Cardiac septum (tissue), 1 donor: Measurements from ENCODE around the gene TMEM240. TPM values are rescaled to one million over a fixed set of nuclear protein-coding genes. Genes with fewer than 3 reads are reported as not detected.
"Not testable (repeated sequence)": the region's sequence is repeated elsewhere in the genome, so short reads cannot be mapped to it uniquely, and the experiment has no call there.

Source experiments
- DNase-seq: peaks from one replicate; pipeline ENCODE4 v3.0.0-alpha.2; 2020; ENCODE audit warnings: low spot score
- intact Hi-C: fragments of 100-400 bp; cut with DNase I; formaldehyde crosslinking; loops from one replicate; pipeline ENCODE4 v1.14.0; 2022
- total RNA-seq: library from RNA; stranded (reverse); fragmentation: NEBNext Ultra II Directional; extraction: Animal tissue kit (Norgen Biotek cat#: 25700); gene quantifications from one replicate; pipeline ENCODE4 v1.2.1, GENCODE V29; 2021
- donor health status: DM: no; HTN: no; CAD: no.

Gene TMEM240
- total RNA-seq, 1 donor from 2014 or later: 5.0 TPM

DNA sequence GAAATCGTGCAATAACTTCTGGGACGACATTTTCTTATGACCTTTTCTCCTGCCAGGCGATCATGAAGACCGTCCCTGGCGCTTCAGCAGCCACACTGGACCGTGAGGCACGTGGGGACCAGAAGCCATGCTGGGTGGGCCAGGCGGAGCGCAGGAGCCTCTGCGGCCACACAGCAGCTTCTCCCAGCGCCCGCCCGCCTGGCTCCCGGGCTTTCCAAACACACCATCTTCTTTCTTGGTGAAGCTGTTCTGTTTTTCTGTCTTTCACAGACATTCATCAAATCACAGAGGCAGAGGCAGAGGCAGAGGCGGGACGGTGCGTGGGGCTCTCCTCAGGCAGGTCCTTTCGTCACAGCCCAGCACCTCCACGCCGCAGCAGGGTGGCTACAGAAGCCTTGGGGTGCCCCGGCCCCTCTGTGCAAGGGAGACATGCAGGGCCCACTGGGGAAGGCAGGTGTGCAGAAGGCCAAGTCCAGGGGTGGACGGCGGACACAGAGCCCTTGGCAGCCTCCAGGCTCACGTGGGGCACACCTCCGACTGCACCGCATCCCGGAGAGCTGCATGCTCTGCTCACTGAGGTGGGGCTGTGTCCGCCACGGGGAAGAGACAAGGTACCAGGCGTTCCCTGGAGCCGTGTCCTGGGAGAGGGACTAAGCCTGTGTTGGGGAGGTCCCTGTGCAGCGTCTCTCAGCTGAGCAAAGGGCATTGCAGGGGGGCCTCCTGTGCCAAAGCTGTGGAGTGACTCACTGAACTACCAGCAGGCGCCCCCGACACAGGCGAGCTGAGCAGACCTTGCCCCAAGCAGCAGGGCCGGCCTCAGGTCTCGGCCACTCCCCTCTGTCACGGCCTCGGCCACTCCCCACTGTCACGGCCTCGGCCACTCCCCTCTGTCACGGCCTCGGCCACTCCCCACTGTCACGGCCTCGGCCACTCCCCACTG is 2.6 kb upstream of the TMEM240 start:
- intact Hi-C loops: no loop called here
- no peak for DNase-seq

DNA sequence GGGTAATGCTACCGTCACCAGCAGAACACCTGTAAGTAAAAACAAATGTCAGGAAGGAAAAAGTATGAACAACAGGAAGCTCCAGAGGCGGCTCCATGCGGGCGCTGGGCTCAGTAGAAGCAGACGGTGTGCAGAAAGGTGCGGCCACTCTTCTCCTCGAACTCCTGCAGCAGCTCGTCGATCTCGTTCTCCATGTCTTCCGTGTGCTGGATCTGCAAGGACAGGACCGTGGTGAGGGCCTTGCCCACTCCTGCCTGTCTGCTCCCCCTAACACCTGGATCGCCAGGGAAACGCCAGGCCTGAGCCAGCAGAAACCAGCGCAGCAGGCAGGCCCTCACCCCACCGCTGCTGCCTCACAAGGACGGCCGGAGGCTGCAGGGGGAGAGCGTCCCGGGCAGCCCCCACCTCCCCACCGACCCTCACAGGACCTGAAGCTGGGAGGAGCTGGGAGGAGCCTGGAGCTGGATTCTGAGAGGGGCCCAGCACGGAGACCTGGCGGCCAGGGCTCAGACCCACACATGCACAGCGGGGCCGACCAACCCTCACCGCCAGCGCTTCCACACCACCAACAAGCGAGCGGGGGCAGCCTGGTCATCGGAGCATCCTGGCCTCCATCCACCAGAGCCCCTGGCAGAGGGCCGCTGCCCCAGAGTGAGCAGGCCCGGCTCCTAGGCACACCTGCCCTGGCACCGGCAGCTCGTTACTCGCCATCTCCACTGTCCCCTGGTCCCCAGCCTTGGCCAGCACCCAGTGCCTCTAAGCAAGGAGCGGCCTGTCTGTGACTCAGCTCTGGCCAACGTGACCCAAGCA is 1.7 kb upstream of the TMEM240 start:
- intact Hi-C loops: no loop called here
- DNase-seq: no peak

DNA sequence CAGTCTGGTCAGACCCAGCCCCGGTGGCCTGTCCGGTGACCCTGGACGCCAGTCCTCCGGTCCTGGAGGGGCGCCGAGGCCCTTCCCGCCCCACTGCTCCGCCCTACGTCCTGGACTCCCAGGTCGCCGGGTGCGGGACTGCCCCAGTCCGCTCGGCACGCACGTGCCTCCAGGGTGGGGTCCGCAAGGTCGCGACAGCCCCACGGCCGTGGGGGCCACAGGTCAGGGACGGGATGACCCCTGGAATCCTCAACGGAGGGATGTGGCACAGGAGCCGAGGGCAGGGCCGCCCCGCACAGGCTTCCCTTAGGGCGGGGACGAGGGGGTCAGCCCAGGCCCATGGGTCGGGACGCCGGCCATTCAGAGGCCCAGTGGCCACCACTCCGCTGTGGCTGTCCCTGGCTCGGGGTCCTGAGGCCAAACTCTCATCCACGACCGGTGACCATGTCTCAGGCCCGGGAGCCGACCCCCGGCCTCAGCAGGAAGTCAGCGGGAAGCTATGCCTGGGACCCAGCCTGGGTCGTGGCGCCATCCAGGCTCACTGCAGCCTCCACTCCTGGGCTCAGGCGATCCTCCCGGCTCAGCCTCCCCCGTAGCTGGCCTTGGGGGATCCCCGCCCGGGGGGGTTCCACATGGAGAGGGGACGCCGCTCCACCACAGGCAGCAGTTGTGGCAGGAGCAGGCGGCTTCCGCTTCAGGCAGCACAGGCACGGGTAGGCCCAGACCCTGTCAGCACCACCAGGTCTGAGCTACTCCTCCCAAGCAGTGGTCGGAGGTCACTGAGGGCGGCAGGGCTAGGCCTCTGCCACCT is 599 bp upstream of the TMEM240 start:
- intact Hi-C loops: no loop called here
- DNase-seq: no peak

DNA sequence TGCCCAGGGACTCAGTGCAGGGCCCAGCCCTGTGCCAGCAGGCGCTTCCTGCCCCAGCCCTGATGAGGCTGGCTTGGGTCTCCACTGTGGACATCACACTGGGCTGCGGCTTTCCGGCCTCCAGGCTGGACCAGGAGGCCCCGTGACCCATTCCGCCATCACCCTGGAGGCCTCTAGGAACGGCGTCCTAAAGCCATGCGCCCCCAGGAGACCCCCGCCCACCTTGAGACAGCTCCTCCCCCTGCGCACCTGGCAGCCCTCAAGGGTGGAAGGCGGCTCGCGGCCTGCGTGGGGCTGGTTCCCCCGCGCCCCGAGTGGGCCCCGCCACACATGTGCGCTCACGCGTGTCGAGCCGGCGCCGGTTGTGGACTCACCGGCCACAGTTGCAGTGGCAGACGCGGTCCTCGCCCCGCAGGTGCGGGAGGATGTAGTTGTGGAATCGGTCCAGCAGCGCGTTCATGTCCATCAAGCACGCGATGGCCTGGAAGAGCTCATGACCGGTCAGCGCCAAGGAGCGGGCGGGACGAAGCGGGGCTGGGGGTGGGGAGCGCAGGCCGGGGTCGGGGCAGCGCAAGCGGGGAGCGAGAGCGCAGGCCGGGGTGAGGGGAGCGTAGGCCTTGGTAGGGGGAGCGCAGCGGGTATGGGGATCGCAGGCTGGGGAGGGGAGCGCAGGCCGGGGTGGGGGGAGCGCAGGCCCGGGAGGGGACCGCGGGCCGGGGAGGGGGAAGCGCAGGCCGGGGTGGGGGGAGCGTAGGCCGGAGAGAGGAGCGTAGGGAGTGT is 924 bp downstream of the TMEM240 start:
- intact Hi-C loops: no loop called here
- no peak for DNase-seq

DNA sequence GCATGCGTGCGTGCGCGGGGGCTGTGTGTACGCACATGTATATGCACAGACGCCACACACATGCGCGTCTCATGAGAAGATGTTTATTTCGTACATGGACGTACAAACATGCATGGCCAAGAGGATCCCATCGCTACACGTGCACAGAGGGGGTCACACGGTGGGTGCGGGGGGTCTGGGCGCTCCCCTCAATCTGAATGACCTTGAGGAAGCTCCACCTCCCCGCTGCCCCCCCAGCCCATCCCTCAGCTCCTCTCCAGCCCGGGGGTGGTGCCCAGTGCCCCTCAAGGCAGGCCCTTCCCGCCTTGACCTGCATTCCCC is 1.5 kb downstream of the TMEM240 start:
- no peak for DNase-seq
- intact Hi-C loops: no loop called here

DNA sequence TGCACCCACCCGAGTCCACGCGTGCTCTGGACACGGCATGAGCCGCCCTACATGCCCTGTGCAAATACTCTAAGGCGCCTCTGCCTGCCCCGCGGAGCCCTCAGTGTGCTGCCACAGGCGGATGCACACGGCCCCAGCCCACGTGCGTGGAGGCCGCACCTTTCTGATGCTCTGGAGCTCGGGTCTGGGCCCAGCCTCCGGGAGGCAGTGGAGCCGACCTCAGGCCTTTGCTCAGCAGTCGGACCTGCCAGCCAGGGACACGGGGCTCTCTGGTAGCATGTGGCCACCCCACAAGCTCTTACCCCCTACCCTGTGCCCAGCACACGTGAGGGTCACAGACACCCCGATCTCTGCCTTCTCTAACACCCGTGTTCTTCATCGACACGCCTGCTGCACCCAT is 2.1 kb downstream of the TMEM240 start:
- no peak for DNase-seq
- intact Hi-C loops: no loop called here

DNA sequence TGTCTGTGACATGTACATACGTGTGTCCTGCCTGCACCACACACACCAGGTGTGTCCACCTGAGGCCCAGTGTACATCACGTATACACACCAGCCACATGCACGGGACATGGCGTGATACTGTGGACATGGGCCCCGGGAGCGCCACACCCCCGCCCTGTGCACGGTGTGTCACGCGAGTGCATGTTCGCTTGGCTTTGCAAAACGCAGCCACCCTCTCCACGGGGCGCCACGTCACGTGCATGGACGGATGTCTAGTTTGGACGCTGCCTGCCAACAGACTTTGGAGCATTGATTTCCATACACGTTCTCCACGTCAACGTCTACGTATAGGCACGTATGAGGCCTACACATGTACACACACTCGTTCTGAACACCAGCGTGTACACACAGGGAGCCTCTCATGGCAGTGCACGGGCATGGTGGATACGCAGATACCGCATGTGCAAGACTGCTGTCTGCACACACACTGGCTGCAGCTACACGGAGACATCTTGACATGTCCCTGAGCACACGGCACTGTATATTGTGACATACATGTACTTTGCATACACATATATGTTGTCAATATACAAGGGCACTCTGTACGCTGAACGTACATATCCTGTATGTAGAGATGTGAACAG is 2.7 kb downstream of the TMEM240 start:
- DNase-seq: no peak
- intact Hi-C loops: no loop called here

DNA sequence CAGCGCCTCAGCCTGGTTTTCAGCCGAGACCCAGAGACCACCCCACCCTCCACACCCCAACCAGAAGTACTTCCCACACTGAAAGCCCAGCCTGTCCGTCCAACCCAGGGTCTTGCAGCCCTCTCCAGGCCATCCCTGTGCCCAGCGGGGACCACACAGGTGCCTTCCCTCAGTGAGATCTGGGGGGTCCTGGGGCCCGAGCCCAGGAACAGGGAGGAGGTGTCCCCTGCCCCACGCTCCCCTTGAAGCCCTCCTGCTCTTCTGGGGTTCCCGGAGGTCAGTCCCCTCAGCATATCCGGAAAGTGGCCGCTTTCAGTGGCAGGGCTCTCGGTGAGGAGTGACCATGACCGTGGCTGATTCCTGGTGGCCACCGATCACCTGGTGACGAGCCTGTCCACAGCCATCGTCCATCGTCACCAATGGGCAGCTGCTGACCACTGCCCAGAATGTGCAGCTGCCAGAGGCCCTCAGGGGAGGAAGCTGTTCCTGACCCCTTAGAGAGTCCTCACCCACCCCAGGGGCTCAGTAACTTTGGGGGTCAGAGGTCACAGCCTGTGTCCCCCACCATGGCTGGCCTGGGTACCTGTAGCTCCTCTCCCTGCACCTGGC is 3.4 kb downstream of the TMEM240 start:
- intact Hi-C loops: no loop called here
- DNase-seq: no peak

DNA sequence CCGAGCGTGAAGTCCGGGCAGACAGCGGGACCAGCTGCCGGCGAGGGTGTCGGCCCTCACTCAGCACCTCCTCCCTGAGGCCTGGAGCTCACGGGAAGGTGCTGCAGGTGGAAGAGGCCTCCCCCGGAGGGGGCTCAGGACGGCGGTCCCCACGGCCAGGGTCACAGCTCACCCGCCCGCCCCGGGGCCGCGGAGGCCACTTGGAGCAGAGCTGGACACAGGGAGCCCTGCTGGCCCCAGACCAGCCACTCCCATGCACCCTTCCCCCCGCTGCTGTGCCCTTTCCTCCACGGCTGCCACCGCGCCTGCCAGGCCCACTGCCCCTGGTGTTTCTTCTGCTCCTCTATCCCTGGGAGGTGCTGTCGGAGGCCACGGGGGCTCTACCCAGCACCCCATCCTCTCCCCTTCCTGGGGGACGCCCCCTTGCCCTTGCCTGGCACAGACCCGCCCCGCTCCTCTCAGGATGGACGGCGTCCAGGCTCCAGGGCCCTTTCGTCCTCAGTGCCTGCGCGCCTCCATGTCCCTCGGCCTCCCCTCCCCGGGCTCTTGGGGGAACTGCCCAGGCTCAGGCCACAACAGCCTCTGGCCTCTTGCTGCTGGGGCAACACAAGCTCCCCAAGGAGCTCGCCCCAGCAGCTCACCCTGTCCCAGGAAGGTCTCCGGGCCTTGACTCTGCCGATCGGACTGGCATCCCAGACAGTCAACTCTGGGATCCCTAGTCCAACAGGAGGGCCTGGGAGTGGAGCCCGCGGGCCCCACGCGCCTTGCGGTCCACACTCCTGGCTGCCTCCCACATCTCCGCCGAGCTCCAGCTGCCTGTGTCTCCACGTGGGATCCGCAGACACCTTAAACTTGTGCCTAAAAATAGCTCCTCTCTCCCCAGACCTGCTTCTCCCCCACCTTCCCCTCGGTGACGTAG is 4.1 kb downstream of the TMEM240 start:
- intact Hi-C loops: no loop called here

DNA sequence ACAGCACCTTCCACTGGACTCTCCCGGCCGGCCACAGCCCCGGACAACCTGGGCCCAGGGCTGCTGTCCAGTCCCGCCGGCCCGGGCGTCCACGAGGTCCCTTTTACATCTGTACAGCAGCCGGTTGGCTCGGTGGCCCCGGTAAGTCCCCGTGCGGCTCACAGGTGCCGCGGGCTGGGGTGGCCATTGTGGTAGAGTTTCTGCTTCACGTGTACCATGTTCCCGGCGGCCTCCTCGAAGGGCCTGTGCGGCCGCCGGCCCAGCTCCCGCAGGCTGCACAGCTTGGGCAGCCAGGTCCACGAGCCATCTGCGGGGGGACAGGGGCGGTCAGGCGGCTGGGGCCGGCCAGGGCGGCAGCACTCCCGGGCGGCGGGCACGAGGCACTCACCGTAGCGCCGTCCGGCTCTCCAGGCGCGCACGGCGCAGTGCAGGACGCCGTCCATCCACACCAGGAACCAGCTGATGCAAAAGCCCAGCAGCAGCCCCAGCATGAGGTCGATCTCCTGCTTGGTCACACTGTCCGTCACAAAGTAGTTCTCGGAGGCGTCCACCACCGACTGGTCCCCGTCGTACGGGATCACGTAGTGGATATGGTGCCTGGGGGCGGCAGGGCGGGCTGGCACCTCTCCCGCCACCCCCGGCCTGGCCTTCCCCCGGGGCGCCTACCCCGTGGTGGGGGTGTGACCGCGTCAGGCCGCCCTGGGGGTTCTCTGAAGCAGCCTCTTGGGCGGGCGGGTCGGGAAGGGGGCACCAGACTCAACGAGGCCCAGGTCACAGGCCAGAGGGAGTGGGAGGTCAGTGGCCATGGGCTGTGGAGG is 5.0 kb downstream of the TMEM240 start:
- no peak for DNase-seq
- intact Hi-C loops: no loop called here

More for the DNA sequence above, 4.1 kb downstream of the TMEM240 start:
- DNase-seq: no peak

DNA sequence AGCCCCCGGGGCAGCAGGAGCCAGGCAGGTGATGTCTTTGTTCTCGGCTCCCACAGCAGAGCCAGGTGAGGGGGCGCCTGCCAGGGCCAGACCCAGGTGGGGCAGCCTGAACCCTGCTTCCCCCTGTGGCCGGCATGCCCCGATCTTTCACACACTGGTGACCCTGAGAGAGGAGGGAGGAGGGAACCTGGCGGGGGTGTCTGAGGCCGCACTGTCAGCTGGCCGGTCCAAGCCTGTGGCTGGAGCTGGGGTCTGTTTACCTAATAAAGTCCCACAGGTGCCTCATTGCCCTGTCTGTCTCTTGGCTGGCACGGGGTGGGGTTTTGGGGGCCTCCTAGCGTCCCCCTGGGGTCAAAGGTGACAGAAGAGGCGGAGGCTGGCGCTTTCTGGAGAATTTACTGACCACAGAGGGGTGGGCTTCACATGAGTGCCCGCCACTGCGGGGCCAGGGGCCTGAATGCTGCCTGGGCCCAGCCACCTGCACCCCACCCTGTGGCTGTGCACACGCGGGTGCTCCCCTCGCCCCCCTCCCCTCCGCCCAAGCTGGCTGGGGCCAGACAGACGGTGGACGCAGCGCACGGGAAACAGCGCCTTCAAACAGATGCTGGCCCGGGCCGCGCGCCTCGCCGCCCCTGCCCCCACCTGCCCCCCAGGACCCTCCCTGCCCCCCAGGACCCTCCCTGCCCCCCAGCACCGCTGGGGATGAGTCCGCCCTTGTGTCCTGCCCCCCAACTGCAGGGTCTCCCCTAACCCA is 5.8 kb downstream of the TMEM240 start:
- intact Hi-C loops: no loop called here
- no peak for DNase-seq

DNA sequence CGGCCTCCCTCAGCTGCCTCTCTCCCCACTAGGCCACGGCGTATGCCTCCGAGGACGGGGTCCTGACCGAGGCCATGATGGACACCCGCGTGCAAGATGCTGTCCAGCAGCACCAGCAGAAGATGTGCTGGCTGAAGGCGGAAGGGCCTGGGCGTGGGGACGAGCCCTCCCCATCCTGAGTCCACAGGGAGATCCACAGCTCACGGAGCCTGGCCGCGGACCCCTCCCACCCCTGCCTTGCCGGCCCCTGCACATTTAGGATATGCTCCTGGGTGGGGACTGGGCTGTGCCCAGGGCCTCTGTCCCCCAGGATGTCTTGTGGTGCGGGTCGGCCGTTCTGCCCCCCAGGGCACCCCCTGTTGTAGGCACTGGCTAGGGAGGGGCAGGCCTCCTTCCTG is 6.5 kb downstream of the TMEM240 start:
- intact Hi-C loops: not testable (repeated sequence)

DNA sequence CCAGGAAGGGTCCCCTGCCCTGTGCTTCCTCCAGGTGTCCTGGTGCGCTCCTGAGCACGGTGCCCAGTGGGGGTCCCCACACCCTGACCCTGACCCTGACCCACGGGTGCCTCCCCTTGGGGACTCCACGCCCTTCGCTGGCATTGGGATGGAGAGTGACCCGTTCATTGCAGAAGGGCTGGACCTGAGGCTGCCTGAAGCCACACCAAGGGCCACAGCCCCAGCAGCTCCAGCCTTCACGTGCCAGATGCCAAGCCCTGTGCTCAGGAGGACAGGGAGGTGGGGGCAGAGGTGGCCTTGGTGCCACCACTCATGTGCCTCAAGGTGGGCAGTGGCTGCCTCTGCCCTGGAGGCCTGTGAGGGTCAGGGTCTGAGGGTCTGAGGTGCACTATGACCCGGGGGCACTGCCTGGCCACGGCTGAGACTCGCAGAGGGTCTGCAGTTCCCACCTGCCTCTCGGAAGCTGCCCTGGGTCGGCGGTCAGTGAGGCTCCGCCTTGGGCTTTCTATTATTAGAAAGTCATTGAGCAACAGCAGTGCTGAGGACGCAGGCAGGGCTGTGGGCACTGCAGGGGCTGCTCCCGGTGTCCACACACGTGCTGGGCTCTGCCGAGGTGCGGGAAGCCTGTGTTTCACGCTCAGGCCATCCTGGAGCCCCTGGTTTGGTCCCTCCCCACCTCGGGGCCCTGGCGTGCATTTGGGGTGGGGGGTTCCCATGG is 7.1 kb downstream of the TMEM240 start:
- DNase-seq, intact Hi-C loops: not testable (repeated sequence)

More for the DNA sequence above, 6.5 kb downstream of the TMEM240 start:
- DNase-seq: not testable (repeated sequence)

DNA sequence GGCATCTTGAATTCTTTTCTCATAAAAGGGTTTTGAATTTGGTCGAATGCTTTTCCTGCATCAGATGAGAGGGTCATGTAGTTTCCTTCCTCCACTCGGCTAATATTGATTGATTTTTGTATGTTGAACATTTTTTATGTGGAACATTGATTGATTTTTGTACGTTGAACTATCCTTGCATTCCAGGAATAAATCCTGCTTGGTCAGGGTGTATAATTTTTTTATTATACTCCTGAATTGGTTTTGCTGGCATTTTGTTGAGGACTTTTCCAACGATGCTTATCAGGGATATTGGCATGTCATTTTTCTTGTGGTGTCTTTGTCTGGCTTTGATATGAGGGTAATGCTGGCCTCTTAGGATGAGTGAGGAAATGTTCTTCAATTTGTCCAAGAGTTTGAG is 8.5 kb downstream of the TMEM240 start:
- intact Hi-C loops: no loop called here
- DNase-seq: no peak

DNA sequence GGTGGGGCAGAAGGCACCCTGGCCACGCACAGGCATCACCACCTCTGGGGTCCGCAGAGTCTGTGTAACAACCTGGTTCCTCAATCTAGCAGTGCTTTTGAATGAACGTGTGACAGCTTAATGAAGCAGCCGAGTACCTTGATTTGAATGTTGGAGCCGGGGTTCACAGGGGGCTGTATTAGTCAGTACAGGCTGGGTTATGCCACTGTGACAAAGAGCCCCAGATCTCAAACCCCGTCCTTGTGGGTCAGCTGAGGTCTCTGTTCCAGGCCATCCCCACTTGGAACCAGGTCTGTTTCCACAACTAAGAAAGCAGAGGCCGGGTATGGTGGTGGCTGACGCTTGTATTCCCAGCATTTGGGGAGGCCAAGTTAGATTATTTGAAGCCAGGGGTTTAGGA is 10.5 kb downstream of the TMEM240 start:
- intact Hi-C loops: no loop called here
- DNase-seq: no peak
